DOHH2 (cell line): Measurements from ENCODE around the gene PITPNM3.

Experiments used
- H3F3A ChIP-seq: fragments of 200-600 bp; sonication (generic), shearing (Covaris generic); 2 replicates; pipeline ENCODE4 v1.6.0; 2016; ENCODE audit warnings: antibody characterized with exemption, mild to moderate bottlenecking; ENCODE audit not compliant: control insufficient read depth, insufficient read depth
- H3K27ac ChIP-seq: fragments of 200-600 bp; sonication (generic); 2 replicates; pipeline ENCODE4 v1.5.1; 2014; ENCODE audit warnings: low read depth, mild to moderate bottlenecking, low read length, moderate library complexity
- H3K27me3 ChIP-seq: fragments of 200-600 bp; sonication (generic); 2 replicates; pipeline ENCODE4 v1.6.1; 2014; ENCODE audit warnings: mild to moderate bottlenecking, low read length, mixed read lengths; ENCODE audit not compliant: control insufficient read depth
- H3K36me3 ChIP-seq: fragments of 200-600 bp; sonication (generic); 2 replicates; pipeline ENCODE4 v1.6.1; 2014; ENCODE audit warnings: mild to moderate bottlenecking, low read length, moderate library complexity, mixed read lengths; ENCODE audit not compliant: control insufficient read depth
- H3K4me1 ChIP-seq: fragments of 200-600 bp; sonication (generic); 2 replicates; pipeline ENCODE4 v1.6.1; 2014; ENCODE audit warnings: mild to moderate bottlenecking, low read length, mixed read lengths; ENCODE audit not compliant: control insufficient read depth
- H3K4me2 ChIP-seq: fragments of 200-600 bp; sonication (generic); 2 replicates; pipeline ENCODE4 v1.6.0; 2014; ENCODE audit warnings: mild to moderate bottlenecking, low read length, moderate library complexity
- H3K4me3 ChIP-seq: fragments of 200-600 bp; sonication (generic); 2 replicates; pipeline ENCODE4 v1.5.1; 2014; ENCODE audit warnings: mild to moderate bottlenecking, low read length, mixed read lengths
- H3K79me2 ChIP-seq: fragments of 200-600 bp; sonication (generic); 2 replicates; pipeline ENCODE4 v1.6.1; 2014; ENCODE audit warnings: mild to moderate bottlenecking, low read length, mixed read lengths; ENCODE audit not compliant: control insufficient read depth
- H3K9me2 ChIP-seq: fragments of 200-600 bp; sonication (generic); replicated peaks from 2 replicates; pipeline ENCODE4 v1.6.1; 2014; ENCODE audit warnings: mild to moderate bottlenecking, low read length, mixed read lengths; ENCODE audit not compliant: control insufficient read depth
- H3K9me3 ChIP-seq: fragments of 200-600 bp; sonication (generic); 2 replicates; pipeline ENCODE4 v1.6.1; 2014; ENCODE audit warnings: antibody characterized with exemption, low read length, mixed read lengths; ENCODE audit not compliant: control insufficient read depth, insufficient read depth
- H4K20me1 ChIP-seq: fragments of 200-600 bp; sonication (generic); 2 replicates; pipeline ENCODE4 v1.6.0; 2014; ENCODE audit warnings: low read depth, mild to moderate bottlenecking, antibody characterized with exemption, low read length, moderate library complexity; ENCODE audit not compliant: control insufficient read depth, insufficient read depth
- EZH2phosphoT487 ChIP-seq: fragments of 200-600 bp; sonication (generic); IDR thresholded peaks from 2 replicates; pipeline ENCODE4 v1.6.1; 2017; ENCODE audit warnings: borderline replicate concordance, mild to moderate bottlenecking, antibody characterized with exemption, low read length, moderate library complexity, mixed read lengths
- TF ChIP-seq, protein P1 (sequence below): fragments of 200-600 bp; sonication (generic); IDR thresholded peaks from one replicate; pipeline ENCODE4 v1.5.1; 2014; ENCODE audit warnings: antibody characterized with exemption, mild to moderate bottlenecking, low read depth, low read length; ENCODE audit not compliant: poor library complexity, severe bottlenecking

Gene PITPNM3

DNA sequence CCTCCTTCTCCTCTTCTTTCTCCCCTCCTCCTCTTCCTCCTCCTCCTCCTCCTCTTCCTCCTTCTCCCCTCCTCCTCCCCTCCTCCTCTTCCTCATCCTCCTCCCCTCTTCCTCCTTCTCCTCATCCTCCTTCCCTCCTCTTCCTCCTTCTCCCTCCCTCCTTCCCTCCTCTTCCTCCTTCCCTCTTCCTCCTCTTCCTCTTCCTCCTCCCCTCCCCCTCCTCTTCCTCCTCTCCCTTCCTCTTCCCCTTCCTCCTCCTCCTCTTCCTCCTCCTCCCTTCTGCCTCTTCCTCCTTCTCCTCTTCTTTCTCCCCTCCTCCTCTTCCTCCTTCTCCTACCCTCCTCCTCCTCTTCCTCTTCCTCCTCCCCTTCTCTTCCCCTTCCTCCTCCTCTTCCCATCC, 5.1 kb upstream of the PITPNM3 start:
- no peaks in the 10 kb centered on the region for H4K20me1 ChIP-seq
- peaks cover 4% of the 10 kb centered on the region; the same call in 1 of the 2 replicates for H3K27me3 ChIP-seq
- H3K79me2 ChIP-seq, result no peaks in the 10 kb centered on the region
- no peak overlapping the region for H3K4me2 ChIP-seq
- H3K9me3 ChIP-seq, result no peaks in the 10 kb centered on the region
- no peaks in the 10 kb centered on the region for H3F3A ChIP-seq
- no peak overlapping the region for H3K4me3 ChIP-seq
- H3K27ac ChIP-seq, result no peak overlapping the region
- no peaks in the 10 kb centered on the region for H3K4me1 ChIP-seq
- no peaks in the 10 kb centered on the region for H3K36me3 ChIP-seq
- TF ChIP-seq, protein P1, sequence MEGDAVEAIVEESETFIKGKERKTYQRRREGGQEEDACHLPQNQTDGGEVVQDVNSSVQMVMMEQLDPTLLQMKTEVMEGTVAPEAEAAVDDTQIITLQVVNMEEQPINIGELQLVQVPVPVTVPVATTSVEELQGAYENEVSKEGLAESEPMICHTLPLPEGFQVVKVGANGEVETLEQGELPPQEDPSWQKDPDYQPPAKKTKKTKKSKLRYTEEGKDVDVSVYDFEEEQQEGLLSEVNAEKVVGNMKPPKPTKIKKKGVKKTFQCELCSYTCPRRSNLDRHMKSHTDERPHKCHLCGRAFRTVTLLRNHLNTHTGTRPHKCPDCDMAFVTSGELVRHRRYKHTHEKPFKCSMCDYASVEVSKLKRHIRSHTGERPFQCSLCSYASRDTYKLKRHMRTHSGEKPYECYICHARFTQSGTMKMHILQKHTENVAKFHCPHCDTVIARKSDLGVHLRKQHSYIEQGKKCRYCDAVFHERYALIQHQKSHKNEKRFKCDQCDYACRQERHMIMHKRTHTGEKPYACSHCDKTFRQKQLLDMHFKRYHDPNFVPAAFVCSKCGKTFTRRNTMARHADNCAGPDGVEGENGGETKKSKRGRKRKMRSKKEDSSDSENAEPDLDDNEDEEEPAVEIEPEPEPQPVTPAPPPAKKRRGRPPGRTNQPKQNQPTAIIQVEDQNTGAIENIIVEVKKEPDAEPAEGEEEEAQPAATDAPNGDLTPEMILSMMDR, result no peak
- no peak for TF ChIP-seq EZH2phosphoT487
- no peaks in the 10 kb centered on the region for H3K9me2 ChIP-seq

DNA sequence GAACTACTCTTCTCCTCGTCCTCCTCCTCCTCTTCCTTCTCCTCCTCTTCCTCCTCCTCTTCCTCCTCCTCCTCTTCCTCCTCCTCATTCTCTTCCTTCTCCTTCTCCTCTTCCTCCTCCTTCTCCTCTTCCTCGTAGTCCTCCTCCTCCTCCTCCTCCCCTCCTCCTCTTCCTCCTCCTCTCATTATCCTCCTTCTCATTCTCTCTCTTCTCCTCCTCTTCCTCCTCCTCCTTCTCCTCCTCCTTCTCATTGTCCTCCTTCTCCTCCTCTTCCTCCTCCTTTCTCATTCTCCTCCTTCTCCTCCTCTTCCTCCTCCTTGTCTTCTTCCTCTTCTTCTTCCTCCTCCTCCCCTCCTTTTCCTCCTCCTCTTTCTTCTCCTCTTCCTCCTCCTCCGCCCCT, 4.1 kb upstream of the PITPNM3 start:
- H3K79me2 ChIP-seq, result no peaks in the 10 kb centered on the region
- no peaks in the 10 kb centered on the region for H3F3A ChIP-seq
- TF ChIP-seq, protein P1, result no peak
- TF ChIP-seq EZH2phosphoT487, result no peak
- H3K36me3 ChIP-seq, result no peaks in the 10 kb centered on the region
- no peaks in the 10 kb centered on the region for H3K4me1 ChIP-seq
- peaks cover 7% of the 10 kb centered on the region for H3K27me3 ChIP-seq
- no peaks in the 10 kb centered on the region for H3K9me2 ChIP-seq
- H4K20me1 ChIP-seq, result no peaks in the 10 kb centered on the region
- no peak overlapping the region for H3K4me2 ChIP-seq
- no peak overlapping the region for H3K27ac ChIP-seq
- no peak overlapping the region for H3K4me3 ChIP-seq
- no peaks in the 10 kb centered on the region for H3K9me3 ChIP-seq

DNA sequence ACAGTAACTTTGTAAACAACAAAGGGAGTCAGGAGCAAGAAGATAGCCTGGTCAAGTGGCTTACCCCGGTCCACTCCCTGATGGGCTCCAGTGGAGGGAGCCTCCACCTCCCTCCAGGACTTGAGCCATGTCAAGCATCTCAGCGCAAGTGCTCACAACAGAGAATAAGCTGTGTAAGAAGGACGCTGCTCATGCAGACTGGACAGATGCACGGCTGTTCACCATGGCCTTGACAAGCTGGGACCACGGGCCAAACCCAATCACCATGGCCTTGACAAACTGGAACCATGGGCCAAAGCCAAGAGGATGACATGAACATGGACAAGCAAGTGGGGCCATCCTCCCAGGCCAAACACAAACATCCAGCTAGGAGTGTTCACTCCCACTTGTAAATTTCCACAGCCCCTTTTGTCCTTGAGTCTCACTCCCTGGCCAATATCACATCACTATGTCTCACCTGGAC, 3.4 kb upstream of the PITPNM3 start:
- Histone ChIP-seq H3K9me3 (no peaks in the 10 kb centered on the region), H3K4me3 (no peak overlapping the region), H3F3A (no peaks in the 10 kb centered on the region), H3K27me3 (peaks cover 14% of the 10 kb centered on the region), H3K27ac (no peak overlapping the region), H4K20me1 (no peaks in the 10 kb centered on the region), H3K4me2 (no peak overlapping the region), H3K4me1 (no peaks in the 10 kb centered on the region), H3K79me2 (no peaks in the 10 kb centered on the region), H3K9me2 (no peaks in the 10 kb centered on the region), H3K36me3 (no peaks in the 10 kb centered on the region)
- TF ChIP-seq, protein P1, result no peak
- no peak for TF ChIP-seq EZH2phosphoT487
